ENCODE measurements around the gene LSM14A.
A peak's percentile ranks its signal among the peaks of the same experiment; 100 is the strongest.
"Not testable (repeated sequence)": the region's sequence is repeated elsewhere in the genome, so short reads cannot be mapped to it uniquely, and the experiment has no call there.

Gene LSM14A

DNA sequence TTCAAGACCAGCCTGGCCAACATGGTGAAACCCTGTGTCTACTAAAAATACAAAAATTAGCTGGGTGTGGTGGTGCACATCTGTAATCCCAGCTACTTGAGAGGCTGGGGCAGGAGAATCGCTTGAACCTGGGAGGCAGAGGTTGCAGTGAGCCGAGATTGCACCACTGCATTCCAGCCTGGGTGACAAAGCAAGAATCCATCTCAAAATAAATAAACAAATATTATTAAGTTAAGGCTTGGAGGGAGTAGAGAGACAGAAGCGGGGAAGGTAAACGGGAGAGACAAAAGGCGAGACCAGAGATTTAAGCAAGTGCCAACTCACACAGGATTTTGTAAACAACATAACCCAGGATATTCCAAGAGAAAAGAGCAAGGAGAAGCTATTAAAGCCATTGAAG is 12.8 kb upstream of the LSM14A start:
- not testable (repeated sequence) for ATAC-seq

DNA sequence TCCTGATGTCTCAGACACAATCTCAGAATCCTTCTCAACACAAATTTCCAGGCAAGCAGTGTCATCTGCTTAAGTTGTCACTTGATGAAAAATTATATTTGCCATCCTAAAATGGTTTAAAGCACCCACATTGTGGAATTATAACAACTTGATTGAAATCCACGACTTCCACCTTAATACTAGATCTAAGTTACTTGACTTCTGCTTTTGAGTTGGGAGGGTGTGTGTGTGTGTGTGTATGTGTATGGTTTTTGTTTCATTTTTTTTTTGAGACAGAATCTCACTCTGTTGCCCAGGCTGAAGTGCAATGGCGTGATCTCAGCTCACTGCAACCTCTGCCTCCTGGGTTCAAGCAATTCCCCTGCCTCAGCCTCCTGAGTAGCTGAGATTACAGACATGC is 10.4 kb upstream of the LSM14A start:
- ATAC-seq, result not testable (repeated sequence)

DNA sequence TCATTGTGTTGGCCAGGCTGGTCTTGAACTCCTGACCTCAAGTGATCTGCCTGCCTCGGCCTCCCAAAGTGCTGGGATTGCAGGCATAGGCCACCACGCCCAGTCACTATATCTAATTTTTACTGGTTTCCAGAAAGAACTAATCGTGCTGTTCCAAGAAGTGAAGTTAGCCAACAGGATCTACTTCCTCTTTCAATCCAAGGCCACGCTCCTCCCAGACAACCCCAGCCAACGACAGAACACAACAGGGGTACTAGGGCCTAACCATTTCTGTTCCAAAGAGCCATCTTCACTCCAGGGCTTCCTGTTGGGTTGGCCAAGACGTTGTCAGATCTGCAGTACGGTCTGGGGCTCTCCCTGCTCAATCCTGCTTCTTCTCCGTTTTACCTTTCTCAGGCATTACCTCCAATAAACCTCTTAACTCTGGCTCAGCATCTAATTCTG is 7.0 kb upstream of the LSM14A start:
- ATAC-seq, result no peak

DNA sequence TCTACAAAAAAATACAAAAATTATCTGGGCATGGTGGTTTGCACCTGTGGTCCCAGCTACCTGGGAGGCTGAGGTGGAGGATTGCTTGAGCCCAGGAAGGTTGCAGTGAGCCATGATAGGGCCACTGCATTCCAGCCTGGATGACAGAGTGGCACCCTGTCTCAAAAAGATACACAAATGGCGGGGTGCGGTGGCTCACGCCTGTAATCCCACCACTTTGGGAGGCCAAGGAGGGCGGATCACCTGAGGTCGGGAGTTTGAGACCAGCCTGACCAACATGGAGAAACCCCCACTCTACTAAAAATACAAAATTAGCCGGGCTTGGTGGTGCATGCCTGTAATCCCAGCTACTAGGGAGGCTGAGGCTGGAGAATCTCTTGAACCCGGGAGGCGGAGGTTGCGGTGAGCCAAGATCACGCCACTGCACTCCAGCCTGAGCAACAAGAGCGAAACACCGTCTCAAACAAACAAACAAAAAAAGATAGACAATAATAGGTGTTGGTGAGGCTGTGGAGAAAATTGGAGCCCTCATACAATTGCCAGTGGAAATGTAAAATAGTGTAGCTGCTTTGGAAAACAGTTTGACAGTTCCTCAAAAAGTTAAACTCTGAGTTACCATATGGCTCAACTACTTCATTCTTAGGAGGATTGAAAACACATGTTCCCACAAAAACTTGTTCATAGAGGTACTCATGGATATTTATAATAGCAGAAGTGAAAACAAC is 2.7 kb upstream of the LSM14A start:
- ATAC-seq, result not testable (repeated sequence)

DNA sequence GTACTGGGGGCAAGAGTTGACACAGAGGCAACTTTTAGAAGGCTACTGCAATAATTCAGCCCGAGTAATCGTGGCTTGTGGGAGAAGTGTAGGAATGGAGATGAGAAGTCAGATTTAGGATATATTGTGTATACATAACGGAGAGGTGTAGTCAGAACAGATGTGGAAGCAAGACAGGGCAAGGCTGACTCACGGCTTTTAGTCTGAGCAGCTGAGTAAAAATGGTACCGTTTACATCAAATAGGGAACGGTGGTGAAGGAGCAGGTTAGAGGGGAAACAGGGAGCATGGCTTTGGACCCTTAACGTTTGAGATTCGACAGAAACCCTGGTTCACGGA is 796 bp upstream of the LSM14A start:
- peak; percentile 82 to 83 for ATAC-seq

DNA sequence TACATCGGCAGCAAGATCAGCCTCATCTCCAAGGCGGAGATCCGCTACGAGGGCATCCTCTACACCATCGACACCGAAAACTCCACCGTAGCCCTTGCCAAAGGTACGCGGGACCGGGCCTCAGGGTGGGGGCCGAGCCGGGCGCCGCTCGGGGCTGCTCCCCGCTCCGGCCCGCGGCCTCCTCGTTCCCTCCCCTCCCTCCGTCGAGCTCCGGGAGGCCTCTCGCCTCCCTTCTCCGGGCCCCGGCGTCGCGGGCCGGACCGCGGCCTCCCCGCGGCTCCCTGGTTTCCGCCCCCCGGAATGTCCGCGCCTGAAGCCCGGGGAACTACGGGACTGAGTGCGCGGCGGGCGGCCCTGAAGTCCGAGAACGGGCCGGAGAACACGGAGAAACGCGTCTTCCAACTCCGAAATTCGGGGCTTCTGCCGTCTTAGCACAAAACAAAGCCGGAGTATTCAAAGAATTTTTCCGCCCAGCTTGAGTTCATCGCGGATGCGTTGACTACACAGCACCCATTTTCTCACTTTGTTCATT is 423 bp downstream of the LSM14A start:
- ATAC-seq, result peak in 1 of 2 donors; percentile 10

DNA sequence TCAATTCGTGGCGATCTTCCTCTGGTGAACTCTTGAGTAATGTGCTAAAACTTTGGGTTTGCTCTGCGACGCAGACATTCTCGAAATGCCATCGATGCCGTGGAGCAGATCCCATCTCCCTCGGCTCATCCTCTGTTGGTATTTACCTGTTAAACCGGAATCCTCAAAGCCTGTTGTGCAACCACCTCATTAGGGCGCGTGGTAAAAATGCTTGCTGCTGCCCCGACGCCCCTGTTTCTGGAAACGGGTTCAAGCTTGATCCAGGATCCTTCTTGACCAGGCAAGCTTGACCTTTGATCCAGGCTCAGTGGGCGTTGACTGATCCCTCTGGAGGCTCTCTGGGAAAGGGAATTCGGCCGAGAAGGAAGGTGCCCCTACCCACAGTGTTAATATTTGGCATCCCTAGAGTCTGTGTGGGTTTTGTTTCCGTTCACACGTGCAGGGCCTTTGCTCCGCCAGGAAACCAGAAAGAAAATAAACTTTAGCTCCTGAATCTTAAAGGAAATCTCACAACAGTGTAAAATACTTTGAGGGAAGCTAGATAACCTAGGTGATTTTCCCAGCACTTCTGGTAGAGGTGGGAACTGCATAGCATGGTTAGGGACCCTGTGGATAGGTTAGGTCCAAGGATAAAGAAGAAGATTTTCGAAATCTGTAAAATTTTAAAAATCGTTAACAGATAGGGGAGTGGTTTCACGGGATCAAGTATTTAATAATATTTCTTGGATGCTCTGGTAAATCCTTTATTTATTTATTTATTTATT is 1.1 kb downstream of the LSM14A start:
- no peak for ATAC-seq

DNA sequence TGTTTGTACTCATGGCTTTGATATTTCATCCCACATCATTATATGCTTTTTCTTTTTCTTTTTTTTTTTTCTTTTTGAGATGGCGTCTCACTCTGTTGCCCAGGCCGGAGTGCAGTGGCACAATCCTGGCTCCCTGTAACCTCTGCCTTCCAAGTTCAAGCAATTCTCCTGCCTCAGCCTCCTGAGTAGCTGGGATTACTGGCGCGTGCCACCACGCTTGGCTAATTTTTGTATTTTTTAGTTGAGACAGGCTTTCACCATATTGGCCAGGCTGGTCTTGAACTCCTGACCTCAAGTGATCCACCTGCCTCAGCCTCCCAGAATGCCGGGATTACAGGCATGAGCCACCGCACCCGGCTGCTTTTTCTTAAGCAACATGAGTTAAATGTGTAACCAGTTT is 2.9 kb downstream of the LSM14A start:
- ATAC-seq, result not testable (repeated sequence)

DNA sequence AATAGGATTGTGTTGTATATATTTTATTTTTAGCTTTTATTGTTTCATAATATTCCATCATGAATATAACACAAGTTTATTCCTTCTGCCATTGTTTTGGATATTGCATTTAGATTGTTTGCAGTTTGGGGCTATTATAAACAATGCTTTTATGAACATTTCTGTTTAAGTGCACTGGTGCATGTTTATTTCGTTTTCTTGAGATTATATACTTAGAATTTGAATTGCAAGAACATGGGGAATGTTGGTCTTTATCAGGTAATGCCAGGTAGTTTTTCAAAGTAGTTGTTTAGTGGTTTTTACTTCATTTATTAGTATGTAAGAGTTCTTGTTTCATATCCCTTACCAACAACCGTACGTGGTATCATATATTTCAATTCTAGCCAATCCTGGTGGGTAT is 4.3 kb downstream of the LSM14A start:
- ATAC-seq, result no peak

DNA sequence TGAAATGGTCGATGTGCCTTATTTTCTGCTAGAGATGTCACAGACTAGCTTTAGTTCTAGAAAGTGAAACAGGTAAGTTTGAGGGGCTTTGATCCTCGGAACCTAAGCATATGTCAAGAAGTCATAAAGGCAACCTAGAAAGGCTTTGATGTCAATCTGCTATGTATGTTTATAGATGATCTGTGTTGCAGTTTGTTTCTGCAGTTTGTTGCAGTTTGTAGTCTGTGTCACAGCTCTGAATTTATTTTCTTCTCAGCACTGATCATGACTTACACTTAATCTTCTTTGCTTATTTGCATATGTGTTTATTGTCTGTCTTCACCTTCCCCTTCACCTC is 5.9 kb downstream of the LSM14A start:
- ATAC-seq, result peak; percentile 78 to 80

DNA sequence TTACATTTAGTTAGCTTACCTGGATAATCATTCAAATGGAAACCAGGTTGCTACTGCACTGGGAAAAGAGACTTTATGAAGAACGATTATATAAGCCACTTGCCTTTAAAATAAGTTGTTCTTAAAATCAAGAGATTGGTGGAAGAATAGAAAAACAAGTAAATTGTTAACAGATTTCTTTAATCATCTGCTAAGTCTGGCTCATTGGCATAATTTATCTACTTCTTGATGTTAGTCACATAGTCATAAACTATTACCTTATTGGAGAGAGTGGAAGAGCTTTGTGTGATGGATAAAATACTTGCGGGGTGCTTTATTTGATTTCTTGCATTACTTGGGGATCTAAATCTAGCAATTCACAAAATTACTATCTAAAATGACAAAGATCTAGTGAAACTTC is 6.8 kb downstream of the LSM14A start:
- no peak for ATAC-seq

DNA sequence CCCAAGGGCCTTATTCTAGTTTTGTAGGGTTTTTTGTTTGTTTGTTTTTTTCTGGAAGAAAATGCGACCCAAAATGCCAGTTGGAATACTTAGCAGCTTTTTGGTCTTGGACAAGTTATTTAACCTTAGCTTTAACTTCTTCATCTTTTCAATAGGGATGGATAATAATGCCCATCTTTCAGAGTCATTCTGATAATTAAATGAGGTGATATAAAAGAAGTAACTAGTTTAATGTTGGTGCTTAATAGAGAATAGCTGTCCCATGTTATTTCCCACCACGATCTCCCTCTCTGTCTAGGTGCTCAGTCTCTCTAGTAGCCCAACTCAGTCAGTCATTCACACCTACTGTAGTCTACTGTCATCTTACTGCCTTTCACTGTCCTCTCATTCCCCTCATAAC is 8.0 kb downstream of the LSM14A start:
- no peak for ATAC-seq

DNA sequence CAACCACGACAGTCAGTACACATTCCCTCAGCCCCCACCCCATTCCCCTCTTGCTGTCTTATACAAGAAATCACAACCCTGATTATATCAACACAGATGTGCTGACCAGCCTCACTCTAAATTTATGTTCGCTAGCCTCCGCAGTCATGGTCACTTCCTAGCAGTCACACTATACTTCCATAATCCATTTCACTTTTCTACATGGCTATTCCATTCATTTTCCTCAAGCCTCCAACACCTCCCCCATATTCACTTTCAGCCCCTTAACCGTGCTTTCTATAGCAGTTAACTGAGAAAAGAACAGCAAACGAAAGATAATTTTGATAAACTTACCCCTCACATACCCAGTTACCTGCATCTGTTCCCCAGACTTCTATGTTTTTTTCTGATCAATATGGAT is 8.4 kb downstream of the LSM14A start:
- no peak for ATAC-seq

DNA sequence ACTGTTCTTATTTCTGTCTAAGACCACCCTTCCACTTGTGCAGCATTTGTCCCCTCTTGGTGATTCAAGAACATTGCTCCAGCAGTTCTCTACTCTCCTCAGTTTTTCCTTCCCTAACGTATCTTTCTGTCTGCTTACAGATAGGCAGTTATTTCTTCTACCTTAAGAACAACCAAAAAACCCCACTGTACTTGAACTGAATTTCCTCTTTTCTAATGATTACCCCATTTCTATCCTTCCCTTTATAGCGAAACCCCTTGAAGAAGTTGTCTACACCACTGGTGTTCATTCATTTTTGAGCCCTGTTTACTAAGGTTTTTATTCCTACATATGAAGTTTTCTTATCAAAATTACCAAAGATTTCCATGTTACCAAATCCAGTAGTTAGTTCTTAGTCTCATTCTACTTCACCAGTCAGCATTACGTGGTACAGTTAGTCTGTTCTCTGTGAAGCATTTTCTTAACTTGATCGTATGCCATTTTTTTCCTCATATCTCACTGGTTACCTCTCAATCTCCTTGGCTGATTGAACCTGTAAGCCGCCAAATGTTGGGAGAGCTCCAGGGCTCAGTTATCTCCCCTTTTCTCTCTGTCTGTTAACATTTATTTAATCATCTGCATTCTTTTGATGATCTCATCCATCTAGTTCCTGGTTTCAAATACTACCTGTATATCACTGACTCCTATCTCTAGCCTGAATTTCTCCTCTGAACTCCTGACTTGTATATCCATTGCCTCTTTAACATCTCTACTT is 9.0 kb downstream of the LSM14A start:
- ATAC-seq, result peak in 1 of 2 donors; percentile 25

DNA sequence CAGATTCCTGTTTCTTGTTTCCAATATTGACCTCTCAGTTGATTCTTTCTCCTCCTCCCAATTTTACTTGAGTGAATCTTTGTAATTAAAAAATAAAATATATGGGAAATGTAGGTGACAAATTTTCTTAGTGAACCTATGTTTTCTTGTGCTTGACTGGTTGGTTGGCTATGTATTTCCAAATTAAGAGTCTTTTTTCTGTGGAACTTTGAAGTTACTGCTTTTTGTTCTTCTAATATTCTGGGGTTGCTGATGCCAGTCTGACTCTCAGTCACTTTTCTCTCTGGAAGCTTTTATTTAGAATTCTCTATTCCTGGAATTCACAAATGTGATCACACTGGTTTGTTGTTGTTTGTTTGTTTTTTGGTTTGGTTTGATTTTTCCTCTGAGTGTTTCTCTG is 9.8 kb downstream of the LSM14A start:
- no peak for ATAC-seq

DNA sequence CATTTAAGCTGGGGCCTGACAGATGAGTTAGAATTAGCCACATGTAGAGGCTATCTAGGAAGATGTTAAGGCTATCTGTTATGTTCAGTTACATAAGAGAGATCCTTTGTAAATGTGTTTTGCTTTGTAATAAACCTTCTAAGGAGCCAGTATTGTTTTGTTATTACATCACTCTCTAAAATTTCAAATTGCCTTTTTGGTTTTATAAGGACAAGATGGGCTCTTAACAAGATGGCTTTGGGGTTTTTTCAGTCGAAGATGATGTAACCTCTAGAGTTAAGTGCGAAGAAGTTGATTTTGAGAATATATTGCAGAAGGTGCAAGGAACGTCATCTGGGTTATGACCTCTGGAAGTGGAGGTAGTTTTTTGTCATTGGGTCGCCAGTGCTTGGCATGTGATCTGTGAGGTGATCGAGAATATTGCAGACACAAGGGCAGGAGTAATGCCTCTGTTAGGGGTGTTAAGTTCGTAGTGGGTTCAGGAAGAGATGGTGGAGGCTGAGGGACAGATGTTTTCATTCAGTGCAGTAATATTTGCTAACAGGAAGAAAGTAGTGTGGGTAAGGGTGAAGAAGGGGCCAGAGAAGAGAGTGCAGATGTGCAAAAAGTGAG is 12.7 kb downstream of the LSM14A start:
- ATAC-seq, result no peak

DNA sequence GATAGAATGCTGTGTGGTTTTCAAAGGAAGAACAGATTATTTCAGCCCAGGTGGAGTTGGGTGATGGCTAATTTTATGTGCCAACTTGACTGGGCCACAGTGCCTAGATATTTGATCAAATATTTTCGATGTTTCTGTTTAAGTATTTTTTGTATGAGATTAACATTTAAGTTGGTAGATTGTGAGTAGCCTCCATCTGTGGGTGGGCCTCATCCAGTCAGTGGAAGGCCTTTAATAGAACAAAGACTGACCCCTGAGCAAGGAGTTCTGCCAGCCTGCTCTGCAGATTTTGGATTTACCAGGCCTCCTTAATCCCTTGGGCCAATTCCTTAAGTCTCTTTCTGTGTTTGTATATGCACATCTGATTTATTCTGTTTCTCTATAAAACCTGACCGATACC is 13.9 kb downstream of the LSM14A start:
- ATAC-seq, result no peak

DNA sequence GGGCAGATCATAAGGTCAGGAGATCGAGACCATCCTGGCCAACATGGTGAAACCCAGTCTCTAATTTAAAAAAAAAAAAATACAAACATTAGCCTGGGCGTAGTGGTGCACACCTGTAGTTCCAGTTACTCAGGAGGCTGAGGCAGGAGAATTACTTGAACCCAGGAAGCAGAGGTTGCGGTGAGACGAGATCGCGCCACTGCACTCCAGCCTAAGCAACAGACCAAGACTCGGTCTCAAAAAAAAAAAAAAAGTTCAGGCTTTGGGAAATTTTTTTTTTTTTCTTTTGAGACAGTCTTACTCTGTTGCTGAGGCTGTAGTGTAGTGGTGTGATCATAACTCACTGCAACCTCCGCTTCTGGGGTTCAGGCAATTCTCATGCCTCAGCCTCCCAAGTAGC is 14.7 kb downstream of the LSM14A start:
- no peak for ATAC-seq

DNA sequence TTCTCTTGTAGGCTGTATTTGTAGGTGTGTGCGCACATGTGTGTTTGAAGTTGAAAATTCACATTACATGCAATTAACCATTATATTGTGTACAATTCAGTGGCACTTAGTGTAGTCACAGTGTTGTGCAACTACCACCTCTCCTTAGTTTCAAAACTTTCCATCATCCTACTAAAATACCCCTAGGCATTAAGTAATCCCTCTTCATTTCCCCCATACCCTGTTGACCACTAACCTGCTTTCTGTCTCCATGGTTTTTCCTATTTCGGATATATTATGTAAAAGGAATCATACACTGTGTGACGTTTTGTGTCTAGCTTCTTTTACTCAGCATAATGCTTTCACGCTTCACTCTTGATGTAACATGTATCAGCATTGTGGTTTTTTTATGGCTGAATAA is 16.1 kb downstream of the LSM14A start:
- ATAC-seq, result no peak

DNA sequence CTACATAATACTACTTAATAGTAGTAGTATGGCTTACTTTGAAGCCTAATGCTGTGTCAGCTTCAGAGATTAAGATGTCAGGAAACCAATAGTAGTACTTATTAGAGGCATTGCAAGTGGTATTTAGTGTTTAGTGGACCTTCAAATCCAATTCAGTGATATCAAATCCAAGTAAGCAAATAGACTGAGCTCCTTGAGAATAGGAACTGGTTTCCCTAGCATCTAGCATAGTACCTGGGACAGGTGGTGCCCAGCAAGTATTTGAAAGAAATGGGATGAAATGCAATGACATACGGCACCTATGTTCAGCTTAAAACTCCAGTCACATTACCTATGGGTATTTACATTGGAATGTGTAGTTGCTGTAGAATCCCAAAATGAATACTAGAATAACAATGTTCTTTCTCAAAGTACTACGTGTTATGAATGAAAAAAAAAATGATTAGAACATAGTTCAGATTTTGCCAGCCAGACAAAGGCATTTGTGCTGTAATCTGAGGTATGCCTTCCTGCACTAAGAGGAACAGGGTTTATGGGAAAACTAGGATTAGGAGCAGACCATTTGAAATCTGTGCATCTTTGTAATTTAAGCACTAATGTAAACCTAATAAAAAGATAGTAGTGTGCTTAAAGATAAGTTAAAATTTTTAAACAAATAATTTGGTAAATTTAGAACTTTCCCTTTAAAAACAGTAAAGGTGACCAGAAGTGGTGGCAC is 17.1 kb downstream of the LSM14A start:
- no peak for ATAC-seq

DNA sequence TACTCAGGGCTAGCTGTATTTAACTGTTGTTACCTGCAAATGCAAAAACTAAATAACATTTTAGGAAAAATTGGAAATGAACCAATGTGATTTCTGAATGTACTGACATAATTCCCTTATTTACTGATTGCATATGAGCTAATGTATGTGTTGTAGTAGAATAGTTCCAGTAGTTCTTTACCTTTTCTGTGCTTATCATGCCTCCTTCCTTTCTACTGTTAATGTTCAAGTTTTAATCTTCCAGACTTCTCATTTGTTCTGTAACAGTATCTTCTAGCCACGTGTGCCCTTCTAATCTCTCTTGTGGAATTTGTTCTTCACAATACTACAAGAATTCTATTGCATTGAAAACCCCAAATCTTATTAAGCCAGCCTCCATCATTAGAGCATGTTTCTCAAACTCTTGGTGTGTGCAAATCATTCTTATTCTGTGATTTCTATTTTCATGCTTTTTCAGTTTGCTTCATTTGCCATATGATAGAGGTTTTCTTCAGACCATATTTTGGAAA is 17.7 kb downstream of the LSM14A start:
- ATAC-seq, result no peak

DNA sequence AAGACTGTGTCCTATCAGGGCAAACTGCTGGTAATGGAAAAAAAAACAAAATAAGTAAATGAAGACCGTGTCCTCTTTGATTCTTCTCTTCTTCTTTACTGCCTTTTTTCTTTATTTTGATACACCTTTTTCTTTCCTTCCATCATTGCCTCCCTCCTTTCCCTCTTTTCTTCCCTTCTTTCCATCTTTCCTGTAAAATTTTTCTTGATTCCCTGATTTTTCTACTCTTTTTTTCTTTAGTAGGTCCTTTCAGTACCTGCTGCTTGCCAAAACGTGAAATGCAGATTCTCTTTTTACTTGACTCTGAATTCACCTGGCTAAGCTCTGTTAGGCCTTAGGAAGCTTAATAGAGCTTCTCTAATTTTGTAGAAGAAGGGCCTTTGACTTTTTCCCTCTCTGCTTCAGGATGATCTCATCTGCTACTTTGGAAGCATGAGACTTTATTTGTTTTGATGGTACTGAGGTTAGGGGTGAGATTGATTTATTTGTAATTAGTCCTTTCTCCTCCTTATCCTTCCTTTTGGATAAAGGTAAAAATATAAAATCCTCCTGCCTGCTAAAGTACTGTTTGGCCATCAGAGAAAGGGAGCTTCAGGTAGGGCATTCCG is 19.2 kb downstream of the LSM14A start:
- ATAC-seq, result no peak
